Activated T-helper 9 cell treated with anti-CD3 and anti-CD28 coated beads, Interleukin-2, amount 50 U/mL, for 16 hours (primary cell): ENCODE measurements around the gene OVOL2.
"Not testable (repeated sequence)": the region's sequence is repeated elsewhere in the genome, so short reads cannot be mapped to it uniquely, and the experiment has no call there.

Experiments
- DNase-seq: peaks from one replicate; pipeline ENCODE4 v3.0.0-alpha.2; 2020; ENCODE audit warnings: low read depth

OVOL2 gene

DNA sequence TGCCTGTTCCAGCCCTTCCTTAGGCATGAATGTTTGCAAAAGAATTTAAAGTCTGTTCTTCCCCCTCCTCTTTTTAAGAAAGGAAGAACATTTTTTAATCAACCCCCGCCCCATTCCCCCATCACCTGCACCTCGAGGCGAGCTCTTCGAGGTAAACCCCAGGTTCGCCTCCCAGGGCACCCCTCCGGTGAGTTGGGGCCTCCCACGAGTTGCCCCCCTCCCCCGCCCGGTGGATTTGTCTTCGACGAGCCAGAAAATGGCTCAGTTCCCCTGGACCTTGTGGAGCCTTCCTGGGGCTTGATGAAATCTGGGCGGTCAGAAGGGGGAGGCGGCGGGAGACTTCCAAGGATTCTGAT, 256 bp upstream of the OVOL2 start:
- no peak for DNase-seq

DNA sequence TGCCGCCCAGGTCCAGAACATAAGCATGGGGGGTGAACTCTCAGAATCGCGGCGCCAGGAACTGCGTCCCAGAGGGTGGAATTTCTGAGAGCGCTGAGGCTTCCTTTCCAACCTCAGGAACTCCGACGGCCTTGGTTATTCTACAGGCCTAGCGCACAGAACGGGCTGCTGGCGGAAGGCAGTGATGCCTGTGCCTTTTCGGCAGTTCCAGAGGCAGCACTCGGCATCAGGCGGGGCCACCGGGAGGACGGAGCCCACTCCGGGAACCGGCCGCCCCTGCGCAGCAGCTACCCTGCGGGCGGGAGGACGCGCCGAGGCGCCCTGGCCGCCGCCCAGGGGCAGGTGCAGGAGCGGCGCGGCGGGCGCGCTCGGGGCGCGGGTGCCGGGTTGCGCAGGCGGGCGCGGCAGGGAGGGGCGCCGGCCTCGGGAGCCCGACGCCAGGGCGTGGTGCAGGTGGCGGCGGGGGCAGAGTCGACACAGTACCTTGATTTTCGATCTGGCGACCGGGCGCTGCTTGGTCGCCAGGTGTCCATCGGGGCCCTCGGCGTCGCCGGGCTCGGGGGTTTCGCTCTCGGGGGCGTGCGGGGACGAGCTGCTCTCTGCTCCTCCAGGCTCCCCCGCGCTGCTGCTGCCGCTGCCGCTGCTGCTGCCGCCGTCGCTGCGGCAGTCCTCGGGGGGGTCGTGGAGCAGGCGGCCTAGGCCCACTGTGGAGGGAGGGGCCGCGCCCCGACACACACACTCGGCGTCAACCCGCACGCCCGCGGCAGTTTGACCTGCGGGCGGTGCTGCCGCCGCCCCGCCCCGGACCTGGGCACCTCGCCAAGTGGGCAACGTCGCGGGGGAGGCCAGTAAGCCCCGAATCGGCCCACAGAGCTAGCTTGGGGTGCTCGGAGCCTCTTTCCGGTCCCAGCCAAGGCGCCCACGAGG, 1.3 kb downstream of the OVOL2 start:
- DNase-seq = no peak

DNA sequence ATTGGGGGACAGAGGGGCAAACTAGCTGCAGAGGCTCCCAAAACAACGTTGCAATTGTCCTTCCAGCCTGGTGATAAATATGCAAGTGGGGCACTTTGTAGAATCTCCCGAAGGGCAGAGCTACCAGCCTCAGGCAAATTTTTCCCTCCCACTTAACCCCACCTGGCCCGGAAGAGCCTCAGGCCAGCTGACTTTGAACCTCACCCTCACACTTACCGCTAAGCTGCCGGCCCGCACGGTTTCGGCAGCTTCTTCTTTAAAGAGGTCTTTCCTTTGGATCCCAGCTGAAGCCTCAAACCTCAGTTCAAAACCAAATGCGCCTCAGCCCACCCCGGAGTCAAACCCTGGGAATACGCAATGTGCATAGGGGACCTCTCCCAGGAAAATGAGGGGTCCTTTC, 2.5 kb downstream of the OVOL2 start:
- no peak for DNase-seq

DNA sequence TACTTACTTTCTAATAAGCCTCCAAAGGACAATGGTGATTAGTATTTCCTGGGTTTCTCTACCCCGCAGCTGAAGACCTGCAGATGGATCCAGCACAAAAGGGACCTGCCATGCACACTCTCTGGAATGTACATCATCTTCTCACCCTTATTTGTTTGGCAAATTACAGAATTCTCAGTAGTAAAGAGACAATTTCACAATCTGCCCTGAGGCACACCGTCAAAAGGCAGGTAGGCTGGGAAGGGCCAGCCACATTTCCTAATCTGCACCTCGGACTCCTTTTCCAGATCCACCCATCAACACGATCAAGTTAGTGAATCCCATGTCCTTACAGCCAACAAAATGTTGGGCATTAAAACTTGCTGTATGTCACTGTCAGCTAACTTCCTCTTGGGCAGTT, 4.9 kb downstream of the OVOL2 start:
- no peak for DNase-seq

DNA sequence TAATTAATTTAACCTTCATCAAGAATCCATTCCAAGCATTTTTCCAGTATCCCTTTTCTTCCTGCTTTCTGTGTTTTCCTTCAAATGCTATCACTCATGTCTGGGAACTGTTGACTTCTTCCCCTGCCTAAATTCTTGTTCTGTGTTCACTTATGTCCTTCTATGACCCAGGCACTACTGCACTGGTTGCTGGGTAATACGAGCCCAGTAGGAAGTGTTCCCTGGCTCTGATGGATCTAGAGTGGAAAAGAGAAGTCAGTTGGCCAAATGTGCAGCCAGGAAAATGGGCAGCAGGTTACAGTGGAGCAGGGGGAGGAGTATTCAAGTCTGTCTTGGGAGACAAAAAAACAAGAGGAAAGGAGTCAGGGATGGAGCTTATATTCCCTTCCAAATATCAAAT, 7.1 kb downstream of the OVOL2 start:
- DNase-seq = no peak

DNA sequence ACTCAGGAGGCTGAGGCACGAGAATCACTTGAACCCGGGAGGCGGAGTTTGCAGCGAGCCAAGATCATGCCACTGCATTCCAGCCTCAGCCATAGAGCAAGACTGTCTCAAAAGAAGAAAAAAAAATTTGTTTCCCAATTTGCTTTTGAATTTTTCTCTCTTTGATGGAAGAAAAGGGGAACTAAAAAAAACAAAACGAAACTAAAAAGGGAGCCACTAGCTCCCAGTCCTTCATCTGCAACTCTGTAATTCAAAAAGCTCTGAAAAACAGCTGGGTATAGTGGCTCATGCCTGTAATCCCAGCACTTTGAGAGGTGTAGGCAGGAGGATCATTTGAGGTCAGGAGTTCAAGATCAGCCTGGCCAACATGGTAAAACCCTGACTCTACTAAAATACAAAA, 9.5 kb downstream of the OVOL2 start:
- DNase-seq = no peak

DNA sequence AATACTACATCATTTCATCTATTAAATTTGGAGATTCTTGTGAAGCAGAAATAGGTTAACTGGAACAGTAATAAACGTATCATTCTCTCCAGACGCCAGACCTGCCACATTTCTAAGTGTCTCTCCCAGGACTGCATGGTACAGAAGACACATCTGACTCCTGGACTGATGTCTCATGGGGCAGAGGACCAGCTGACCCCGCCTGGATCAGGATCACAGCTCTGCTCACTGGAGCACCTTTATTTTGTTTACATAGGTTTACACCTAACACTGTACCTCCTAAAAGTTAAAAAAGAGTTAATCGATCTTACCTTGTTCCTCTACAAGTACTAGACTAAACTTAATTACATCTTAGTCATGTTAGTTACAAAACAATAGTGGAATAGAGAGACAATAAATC, 11.2 kb downstream of the OVOL2 start:
- no peak for DNase-seq

DNA sequence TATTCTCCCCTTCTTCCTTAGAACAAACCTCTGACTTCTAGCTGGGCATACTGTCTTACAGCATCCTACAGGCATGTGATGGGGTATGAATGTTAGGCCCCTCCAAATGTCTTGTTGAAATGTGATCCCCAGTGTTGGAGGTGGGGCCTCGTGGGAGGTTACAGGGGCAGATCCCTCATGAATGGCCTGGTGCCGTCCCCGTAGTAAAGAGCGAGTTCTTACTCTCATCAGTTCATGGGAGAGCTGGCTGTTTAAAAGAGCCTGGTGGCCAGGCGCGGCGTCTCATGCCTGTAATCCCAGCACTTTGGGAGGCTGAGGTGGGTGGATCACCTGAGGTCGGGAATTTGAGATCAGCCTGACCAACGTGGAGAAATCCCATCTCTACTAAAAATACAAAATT, 15.5 kb downstream of the OVOL2 start:
- no peak for DNase-seq

DNA sequence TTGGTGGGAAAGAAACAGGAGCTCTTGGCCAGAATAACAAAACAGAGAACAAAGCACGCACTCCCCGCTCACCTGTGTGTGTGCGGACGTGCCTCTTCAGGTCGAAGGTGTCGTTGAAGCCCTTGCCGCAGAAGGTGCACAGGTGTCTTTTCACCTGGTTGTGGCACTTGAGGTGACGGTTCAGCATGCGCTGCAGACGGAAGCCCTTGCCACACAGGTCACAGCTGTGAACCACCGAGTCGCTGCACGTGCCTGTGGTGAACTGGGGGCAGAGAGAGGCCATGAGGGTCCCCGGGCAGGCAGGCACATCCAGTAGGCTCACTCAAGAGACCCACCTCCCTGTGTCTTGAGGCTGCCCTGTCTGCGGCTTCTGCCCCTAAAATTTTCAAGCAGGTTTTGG, 16.3 kb downstream of the OVOL2 start:
- DNase-seq = no peak

DNA sequence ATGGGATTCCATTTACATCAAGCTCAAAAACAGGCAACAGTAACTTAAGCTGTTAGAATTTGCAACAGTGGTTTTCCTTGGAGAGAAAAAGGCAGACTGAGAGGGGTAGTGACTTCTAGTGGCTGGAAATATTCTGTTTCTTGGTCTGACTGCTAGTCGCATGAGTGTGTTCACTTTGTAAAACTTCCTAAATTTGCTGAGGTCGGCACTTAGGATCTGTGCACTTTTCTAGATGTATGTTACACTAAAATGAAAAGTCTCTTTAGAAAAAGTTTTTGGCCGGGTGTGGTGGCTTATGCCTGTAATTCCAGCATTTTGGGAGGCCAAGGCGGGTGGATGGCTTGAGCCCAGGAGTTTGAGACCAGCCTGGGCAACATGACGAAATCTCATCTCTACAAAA, 18.7 kb downstream of the OVOL2 start:
- no peak for DNase-seq

DNA sequence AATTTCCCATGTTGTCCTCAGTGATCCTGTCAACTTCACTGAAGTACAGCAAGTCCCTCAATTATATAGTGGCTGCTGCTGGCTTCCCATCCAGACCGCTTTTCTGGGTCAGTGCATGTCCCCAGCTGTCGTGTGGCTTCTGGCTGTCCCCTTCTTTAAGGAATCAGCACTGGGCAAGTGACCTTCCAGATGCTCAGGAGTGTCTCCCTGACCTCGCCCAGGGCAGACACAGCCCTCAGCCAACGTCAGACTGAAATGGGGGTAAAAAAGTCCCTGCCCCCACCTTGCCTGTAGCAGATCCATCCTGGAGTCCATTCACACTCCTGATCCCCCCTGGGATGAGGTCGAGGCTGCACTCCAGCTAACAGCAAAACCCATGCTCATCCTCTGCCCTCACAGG, 23.7 kb downstream of the OVOL2 start:
- DNase-seq = no peak

DNA sequence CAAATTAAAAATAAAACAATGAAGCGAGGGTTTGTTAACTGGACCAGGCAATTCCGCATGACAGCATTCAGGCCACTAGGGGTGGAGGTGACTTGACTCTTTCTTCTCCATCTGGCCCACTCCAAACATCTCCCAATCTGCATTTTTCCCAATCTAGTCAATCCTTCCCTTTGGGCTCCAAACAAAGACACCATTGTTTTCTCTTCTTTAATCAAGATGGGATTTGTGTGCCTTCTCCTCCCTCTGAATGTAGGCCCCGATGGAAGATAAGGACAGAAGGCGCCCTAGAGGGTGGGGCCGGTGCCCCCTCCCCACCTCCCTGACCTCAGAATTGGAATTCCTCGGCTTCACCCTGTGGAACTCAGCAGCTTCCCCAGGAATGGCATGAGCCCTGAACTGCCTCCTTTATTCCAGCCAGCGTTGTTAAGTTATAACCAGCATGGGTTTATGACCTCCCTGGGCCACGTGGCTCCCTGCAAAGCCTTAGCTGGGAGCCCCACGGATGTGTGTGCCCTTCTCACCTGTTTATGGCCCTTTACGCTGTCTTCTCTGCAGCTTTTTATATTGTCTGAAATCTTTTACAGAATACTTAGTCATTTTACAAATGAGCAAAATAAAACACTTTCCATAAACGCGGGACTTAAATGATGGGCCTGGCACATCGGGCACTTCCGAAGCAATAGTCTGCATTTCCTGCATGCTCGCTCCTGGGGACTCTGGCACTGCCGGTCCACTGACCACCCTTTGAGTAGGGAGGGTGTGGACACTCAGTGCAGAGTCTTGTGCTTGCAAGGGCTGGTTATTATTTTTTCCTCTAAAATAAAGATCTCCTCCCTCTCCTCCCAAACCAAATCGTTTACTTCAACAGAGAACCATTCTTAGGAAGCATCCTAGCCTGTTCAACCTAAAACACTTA, 24.5 kb downstream of the OVOL2 start:
- DNase-seq = no peak

DNA sequence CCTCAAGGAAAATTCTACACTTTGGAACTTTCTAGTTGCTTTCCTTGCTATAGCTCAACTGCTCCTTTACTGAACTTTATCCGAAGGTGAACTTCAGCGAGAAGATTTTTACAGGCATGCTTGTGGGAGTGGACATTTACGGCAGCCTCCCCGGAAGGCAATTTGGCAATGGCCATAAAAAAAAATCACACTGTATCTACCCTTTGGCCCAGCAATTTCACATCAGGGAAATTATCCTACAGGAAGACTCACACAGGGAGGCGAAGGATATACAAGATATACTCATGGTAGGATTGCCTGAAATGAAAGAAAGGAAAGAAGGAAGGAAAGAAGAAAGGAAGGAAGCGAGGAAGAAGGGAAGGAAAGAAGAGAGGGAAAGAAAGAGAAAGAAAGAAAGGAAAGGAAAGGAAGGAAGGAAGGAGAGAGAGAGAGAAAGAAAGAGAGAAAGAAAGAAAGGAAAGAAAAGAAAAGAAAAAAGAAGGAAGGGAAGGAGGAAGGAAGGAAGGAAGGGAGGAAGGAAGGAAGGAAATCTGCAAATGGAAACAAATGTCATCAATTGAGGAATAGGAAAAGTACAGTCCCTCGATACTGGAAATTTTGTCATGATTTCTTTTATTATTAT, 25.7 kb downstream of the OVOL2 start:
- no peak for DNase-seq

DNA sequence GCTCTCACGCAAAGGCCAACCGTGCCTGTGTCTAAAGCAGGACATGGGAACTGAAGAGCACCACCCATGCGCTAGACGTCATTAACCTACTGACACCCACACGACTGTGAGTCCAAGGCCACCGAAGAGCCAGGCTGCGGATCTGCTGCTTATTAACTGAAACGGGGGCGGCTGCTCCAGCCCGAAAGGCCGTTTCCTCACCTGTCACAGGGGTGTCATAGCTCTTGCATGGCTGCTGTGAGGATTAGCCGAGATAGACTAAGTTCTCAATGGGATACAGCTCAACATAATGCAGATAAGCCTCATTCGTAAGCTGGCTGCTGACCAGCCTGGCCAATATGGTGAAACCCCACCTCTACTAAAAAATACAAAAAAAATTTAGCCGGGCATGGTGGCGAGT, 26.7 kb downstream of the OVOL2 start:
- DNase-seq = no peak

DNA sequence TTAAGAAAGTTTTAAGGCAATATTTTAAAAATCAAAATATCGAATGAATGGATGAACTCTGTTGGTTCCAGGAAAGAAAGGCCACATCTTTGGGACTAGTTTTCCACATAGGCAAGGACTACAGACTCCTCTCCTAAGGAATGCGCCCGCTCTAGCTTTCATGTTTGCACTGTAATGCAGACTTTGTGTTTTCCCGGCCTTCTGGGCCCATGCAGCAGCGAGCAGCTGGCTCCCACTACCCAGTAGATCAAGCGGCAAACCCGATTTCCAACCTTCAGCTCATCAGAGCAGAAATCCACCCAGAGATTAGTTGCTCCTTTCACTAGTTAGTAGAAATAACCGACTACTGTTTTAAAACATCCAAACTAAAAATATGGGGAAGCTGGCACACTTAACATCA, 27.7 kb downstream of the OVOL2 start:
- no peak for DNase-seq

DNA sequence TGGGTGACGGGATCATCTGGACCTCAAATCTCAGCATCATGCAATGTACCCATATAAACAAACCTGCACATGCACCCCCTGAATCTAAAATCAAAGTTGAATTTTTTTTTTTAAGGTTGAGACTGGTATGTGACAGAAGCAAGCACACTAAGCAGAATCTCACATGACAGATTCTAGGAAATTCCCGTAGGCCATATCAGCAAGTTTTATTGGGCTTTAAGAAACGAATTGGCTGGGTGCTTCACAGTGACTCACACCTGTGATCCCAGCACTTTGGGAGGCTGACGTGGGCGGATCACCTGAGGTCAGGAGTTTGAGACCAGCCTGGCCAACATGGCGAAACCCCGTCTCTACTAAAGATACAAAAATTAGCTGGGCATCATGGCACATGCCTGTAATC, 30.7 kb downstream of the OVOL2 start:
- DNase-seq = not testable (repeated sequence)

DNA sequence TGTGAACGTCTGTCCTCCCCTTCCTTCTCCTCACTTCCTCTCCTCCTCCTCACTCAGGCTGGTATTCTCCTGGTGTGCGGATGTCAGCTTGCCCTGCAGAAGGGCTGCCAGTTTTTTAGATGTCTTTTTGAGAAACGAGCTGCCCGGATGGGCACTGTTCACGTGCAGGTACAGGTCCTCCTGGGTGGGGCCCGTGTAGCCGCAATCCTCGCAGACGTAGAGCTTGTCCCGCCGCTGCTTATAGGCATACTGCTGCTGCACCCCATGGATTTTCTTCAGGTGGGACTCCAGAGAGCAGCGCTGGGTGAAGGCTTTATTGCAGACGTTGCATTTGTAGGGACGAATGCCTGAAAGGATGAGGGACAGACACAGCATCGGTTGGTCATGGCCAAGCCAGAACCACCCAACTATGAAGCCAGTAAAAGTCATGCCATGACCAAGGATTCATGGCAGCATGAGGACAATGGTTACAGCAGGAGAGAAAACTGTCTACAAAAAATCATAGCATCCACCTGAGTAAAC, 33.0 kb downstream of the OVOL2 start:
- DNase-seq = no peak

DNA sequence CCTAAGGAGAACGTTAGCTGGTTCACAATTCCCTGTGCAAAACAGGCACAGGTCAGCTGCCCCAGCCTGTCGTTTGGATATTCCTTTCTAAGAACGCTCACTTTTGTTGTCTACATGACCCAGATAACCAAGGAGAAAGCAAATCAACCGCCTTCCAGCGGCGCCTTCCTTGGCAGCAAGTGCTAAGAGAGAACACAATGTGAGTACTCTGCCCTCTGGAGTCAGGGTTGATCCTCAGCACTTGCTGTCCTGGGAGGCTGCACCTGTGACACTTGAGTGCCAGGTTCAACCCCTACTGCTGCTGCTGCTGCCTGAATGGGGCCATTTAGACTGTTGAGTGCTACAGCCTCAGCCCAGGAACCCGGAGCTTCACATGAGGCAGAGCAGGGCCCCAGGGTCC, 36.8 kb downstream of the OVOL2 start:
- no peak for DNase-seq

DNA sequence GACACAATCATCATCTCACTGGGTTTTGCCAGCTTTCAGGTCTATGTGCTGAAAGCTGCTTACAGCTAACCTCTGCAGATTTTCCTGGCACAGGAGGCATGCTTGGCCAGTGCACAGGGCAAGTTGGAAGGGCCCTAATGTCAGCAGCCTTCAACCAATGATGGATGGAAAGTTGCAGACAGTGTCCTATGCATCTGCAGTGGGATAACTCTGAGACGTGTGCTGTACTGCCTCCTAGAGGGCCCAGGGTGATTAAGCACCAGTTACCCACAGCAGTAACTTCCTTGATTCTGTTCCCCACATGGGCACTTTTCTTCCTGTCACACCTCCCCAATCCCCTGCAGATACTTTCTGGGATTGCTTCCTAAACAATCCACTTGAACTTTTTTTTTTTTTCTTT, 38.6 kb downstream of the OVOL2 start:
- DNase-seq = no peak

DNA sequence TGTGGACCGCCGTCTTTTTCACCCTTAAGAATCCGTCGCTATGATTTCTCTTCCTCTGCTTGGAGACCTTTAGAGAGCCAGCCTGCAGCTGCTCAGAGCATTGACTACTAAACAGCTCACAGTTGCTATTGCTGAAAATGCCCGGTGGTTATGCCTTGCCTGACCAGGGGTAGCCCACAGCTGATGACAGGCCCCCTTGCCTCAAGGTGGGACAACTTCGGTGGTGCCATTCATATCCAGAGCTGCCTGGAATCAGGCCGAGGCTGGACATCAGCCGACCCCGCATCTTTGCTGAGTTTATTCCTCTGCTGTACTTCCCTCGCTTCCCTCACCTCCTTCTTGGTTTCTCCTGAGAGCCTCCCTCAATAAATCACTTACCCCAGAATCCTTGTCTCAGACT, 39.6 kb downstream of the OVOL2 start:
- DNase-seq = no peak

DNA sequence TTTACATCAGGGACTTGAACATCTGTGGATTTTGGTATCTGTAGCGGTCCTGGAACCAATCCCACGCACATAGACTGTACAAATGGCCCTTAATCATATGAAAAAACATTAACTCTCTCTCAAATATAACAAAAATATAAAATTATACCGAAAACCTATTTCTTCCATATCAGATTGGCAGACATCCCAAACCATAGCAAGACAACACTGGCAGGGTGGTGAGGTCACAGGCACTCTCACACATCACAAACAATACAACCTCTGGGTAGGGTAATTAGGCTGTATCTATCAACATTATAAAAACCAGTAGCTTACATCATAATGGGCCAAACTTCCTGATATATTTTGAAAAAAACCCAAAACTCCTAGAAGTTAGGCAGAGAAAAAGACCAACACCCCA, 40.9 kb downstream of the OVOL2 start:
- no peak for DNase-seq

DNA sequence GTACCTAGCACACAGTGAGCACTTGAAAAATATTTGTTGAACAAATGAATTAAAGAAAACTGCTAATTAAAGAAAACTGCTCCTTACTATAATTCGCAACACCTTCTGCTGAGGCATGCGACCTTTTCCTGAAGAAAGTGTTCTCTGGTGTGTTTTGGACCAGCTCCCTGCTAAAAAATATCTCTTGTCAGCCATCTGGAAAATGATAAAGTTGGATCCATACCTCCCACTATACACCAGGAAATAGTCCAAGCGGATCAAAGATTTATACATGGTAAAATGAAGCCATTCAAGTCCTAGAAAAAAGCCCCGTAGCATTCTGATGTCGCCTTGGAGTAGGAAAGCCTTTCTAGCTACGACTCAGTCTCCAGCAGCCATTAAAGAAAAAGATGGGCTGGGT, 43.3 kb downstream of the OVOL2 start:
- DNase-seq = no peak

DNA sequence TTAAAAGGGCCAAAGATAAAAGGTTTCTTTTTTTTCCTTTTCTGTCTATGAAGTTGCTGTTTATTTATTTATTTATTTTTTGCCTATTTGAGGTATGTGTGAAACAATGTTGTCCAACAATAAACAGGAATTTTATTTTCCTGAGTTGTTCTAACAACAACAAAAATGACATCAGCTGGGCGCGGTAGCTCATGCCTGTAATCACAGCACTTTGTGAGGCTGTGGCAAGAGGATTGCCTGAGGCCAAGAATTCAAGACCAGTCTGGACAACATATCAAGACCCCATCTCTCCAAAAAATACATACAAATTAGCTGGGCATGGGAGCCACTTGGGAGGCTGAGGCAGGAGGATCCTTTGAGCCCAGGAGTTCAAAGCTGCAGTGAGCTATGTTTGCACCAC, 44.8 kb downstream of the OVOL2 start:
- no peak for DNase-seq
